Mucosa of descending colon (tissue), 3 donors: ENCODE measurements around the gene ZHX3. TPM values are rescaled to one million over a fixed set of nuclear protein-coding genes. Genes with fewer than 3 reads are reported as not detected.
A peak's percentile ranks its signal among the peaks of the same experiment; 100 is the strongest.

ENCODE experiments used
- ATAC-seq: fragments of 200-7000 bp; cut with Tn5 transposase; one replicate; pipeline ENCODE4 v1.9.1; 2020; ENCODE audit warnings: mild to moderate bottlenecking, moderate library complexity
- DNase-seq, 3 donors: peaks; one replicate each; pipeline ENCODE4 v3.0.0-alpha.2; 2020
- H3K36me3 ChIP-seq: fragments of 200-600 bp; one replicate; pipeline ENCODE4 v1.8.0; 2021; ENCODE audit warnings: low read depth, mild to moderate bottlenecking
- H3K4me1 ChIP-seq: fragments of 200-600 bp; one replicate; pipeline ENCODE4 v1.8.0; 2021; ENCODE audit warnings: low read depth, mild to moderate bottlenecking
- H3K4me3 ChIP-seq: fragments of 200-600 bp; one replicate; pipeline ENCODE4 v1.8.0; 2021; ENCODE audit warnings: mild to moderate bottlenecking
- H3K9me3 ChIP-seq: fragments of 200-600 bp; one replicate; pipeline ENCODE4 v1.8.0; 2021; ENCODE audit warnings: mild to moderate bottlenecking
- CTCF ChIP-seq: fragments of 200-600 bp; IDR thresholded peaks from one replicate; pipeline ENCODE4 v1.8.0; 2022; ENCODE audit warnings: antibody characterized with exemption, mild to moderate bottlenecking
- intact Hi-C, 2 donors: fragments of 100-400 bp; cut with DNase I in 1 of 2; cut with micrococcal nuclease in 1 of 2; formaldehyde crosslinking; loops; one replicate each; pipeline versions ENCODE4 v1.11.0 to v1.11.1; 2022; cut with DNase I, micrococcal nuclease
- total RNA-seq, 3 donors: library from RNA; stranded (reverse); fragmentation: NEBNext Ultra II Directional in 2 of 3; extraction: Animal tissue kit (Norgen Biotek cat#: 25700) in 2 of 3; gene quantifications; one replicate each; pipeline versions ENCODE4 v1.2.1 to v1.2.4, GENCODE V29; 2021 to 2023
- donor health status: DM: no; HTN: no; CAD: no; lungs with moderate emphysema.
- donor health status: DM: no; HTN: no; CAD: no.
- donor health status: DM: no; HTN: yes; CAD: no.

Gene ZHX3
- total RNA-seq, 3 donors from 2014 or later: 24.5 to 84.5 (median 32.8) TPM

- H3K4me1 ChIP-seq: peaks cover 7% of the 10 kb centered on the region
- H3K9me3 ChIP-seq: no peaks in the 10 kb centered on the region
- intact Hi-C loops: no loop called here
- H3K36me3 ChIP-seq: no peaks in the 10 kb centered on the region
- DNase-seq (no peak), ATAC-seq (peak; percentile 68)
- H3K4me3 ChIP-seq: no peak overlapping the region
- no peak for TF ChIP-seq CTCF
Observed at GRCh38 chr20:41279546-41280225, 37.8 kb downstream of the ZHX3 start.

GRCh38 chr20:41278936-41279335 is 38.6 kb downstream of the ZHX3 start:
- H3K4me3 ChIP-seq: no peak overlapping the region

GRCh38 chr20:41277049-41277448 is 40.5 kb downstream of the ZHX3 start:
- ATAC-seq: no peak
- intact Hi-C loops: no loop called here

More at GRCh38 chr20:41278936-41279335, 38.6 kb downstream of the ZHX3 start:
- ATAC-seq (no peak), DNase-seq (no peak)
- H3K36me3 ChIP-seq: no peaks in the 10 kb centered on the region
- H3K9me3 ChIP-seq: no peaks in the 10 kb centered on the region
- no peak for TF ChIP-seq CTCF
- H3K4me1 ChIP-seq: peaks cover 7% of the 10 kb centered on the region
- intact Hi-C loops: no loop called here

GRCh38 chr20:41276317-41276751 is 41.2 kb downstream of the ZHX3 start:
- ATAC-seq (no peak), DNase-seq (no peak)
- no peaks in the 10 kb centered on the region for H3K36me3 ChIP-seq
- intact Hi-C loops: no loop called here
- TF ChIP-seq CTCF: no peak
- H3K9me3 ChIP-seq: no peaks in the 10 kb centered on the region
- no peak overlapping the region for H3K4me3 ChIP-seq
- peaks cover 7% of the 10 kb centered on the region for H3K4me1 ChIP-seq

More at GRCh38 chr20:41277049-41277448, 40.5 kb downstream of the ZHX3 start:
- Histone ChIP-seq H3K36me3 (no peaks in the 10 kb centered on the region), H3K4me3 (no peak overlapping the region), H3K9me3 (no peaks in the 10 kb centered on the region), H3K4me1 (peaks cover 7% of the 10 kb centered on the region)
- no peak for TF ChIP-seq CTCF
- no peak for DNase-seq

- Histone ChIP-seq H3K4me1 (peaks cover 7% of the 10 kb centered on the region), H3K4me3 (no peak overlapping the region), H3K9me3 (no peaks in the 10 kb centered on the region), H3K36me3 (no peaks in the 10 kb centered on the region)
- peak; percentile 80 for ATAC-seq
- intact Hi-C loops: no loop called here
- DNase-seq: no peak
- TF ChIP-seq CTCF: no peak
Observed at GRCh38 chr20:41275301-41275731, 42.2 kb downstream of the ZHX3 start.
